ENCODE results near the gene UTS2B. TPM values are rescaled to one million over a fixed set of nuclear protein-coding genes. Genes with fewer than 3 reads are reported as not detected.

Gene UTS2B
- total and polyA plus RNA-seq, 10 of the 15 experiments (the other 5 are each of a cell fraction or from before 2014, with no cell fraction given), result 0.15 to 0.72 (median 0.44) TPM

DNA sequence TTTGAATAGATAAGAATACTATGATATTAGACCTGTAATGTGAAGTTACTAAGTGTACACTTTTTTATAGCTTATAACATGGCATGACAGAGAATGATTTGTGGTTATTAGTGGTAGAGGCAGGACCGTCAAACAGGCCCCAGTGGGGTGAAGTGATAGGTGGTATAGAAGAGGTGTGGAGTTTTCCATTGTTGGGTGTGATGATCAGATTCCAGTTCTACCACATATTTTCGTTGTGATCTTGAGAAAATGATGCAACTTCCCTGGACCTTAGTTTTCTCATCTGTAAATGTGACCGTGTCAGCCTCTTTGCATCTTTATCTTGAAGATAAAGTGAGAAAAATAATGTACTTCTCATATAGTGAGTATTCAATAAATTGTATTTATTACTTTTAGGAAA lies 30.3 kb upstream of the UTS2B start:
- FAIRE-seq, result no peak
- CTCF ChIA-PET, result interaction anchor here (1.1 to 4.2 kb wide), 7 partner anchors 10 to 223 kb away, joined by 3 to 35 read pairs (median 5); no protein-coding TSS in a partner anchor
- no TSS peak for BruUV-seq (replicated peaks)

More for the DNA sequence above, 30.3 kb upstream of the UTS2B start:
- no peaks in the 10 kb centered on the region for H3K27me3 ChIP-seq (replicated peaks in 1 of 2; ENCODE audit: control insufficient read depth in 2 of 2, insufficient read depth in 2 of 2, low read length in 1 of 2)
- peaks cover 6% of the 10 kb centered on the region for H3K79me2 ChIP-seq (ENCODE audit: control insufficient read depth, insufficient read depth, low read length)
- WGBS (ENCODE audit: insufficient coverage, insufficient replicate concordance, low lambda C conversion rate, missing lambda C conversion rate), result 66% methylated on average over 3 of the region's 3 CpGs
- H3K4me2 ChIP-seq (ENCODE audit: control insufficient read depth, insufficient read depth), result no peak overlapping the region
- no peak overlapping the region for H3K9ac ChIP-seq (ENCODE audit: control insufficient read depth, insufficient read depth, low read length)
- no peaks in the 10 kb centered on the region for H3K9me3 ChIP-seq (replicated peaks; ENCODE audit: control insufficient read depth, insufficient read depth, low read length)
- ATAC-seq (no peak), DNase-seq (ENCODE audit: low read depth, low spot score) (no peak)
- H3K4me1 ChIP-seq (ENCODE audit: control insufficient read depth, insufficient read depth, low read length), result peaks cover 17% of the 10 kb centered on the region
- TF ChIP-seq NRF1 (conservative IDR thresholded peaks at IDR 0.05; ENCODE audit: low read depth, low read length) (no peak), FOXK2 (IDR thresholded peaks at IDR 0.05) (no peak), SUZ12 (IDR thresholded peaks at IDR 0.05; ENCODE audit: unreplicated experiment) (no peak), MTA3 (IDR thresholded peaks at IDR 0.05; ENCODE audit: borderline replicate concordance, low read length) (no peak), STAT3 (IDR thresholded peaks at IDR 0.05; ENCODE audit: low read depth, low read length) (no peak), SIX5 (IDR thresholded peaks at IDR 0.05; ENCODE audit: low read depth, low read length, severe bottlenecking) (no peak)
- TF ChIP-seq, protein P1, sequence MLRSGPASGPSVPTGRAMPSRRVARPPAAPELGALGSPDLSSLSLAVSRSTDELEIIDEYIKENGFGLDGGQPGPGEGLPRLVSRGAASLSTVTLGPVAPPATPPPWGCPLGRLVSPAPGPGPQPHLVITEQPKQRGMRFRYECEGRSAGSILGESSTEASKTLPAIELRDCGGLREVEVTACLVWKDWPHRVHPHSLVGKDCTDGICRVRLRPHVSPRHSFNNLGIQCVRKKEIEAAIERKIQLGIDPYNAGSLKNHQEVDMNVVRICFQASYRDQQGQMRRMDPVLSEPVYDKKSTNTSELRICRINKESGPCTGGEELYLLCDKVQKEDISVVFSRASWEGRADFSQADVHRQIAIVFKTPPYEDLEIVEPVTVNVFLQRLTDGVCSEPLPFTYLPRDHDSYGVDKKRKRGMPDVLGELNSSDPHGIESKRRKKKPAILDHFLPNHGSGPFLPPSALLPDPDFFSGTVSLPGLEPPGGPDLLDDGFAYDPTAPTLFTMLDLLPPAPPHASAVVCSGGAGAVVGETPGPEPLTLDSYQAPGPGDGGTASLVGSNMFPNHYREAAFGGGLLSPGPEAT (IDR thresholded peaks at IDR 0.05; ENCODE audit: low read depth), result no peak
- TF ChIP-seq, protein P2, sequence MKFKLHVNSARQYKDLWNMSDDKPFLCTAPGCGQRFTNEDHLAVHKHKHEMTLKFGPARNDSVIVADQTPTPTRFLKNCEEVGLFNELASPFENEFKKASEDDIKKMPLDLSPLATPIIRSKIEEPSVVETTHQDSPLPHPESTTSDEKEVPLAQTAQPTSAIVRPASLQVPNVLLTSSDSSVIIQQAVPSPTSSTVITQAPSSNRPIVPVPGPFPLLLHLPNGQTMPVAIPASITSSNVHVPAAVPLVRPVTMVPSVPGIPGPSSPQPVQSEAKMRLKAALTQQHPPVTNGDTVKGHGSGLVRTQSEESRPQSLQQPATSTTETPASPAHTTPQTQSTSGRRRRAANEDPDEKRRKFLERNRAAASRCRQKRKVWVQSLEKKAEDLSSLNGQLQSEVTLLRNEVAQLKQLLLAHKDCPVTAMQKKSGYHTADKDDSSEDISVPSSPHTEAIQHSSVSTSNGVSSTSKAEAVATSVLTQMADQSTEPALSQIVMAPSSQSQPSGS (IDR thresholded peaks at IDR 0.05; ENCODE audit: low read length), result no peak
- intact Hi-C loops (cut with micrococcal nuclease; ENCODE audit: unreplicated experiment), result no loop called here
- in situ Hi-C loops (cut with MboI), result no loop called here
- H3K4me3 ChIP-seq, result no peak overlapping the region
- H2AFZ ChIP-seq (ENCODE audit: control insufficient read depth, low read depth, low read length), result no peak overlapping the region
- no peaks in the 10 kb centered on the region for H4K20me1 ChIP-seq (ENCODE audit: control insufficient read depth, insufficient read depth)
- SMC1A ChIA-PET (ENCODE audit: uncharacterized antibody, unreplicated experiment), result interaction anchor here (0.7 to 11.9 kb wide), 12 partner anchors 9 to 1059 kb away, joined by 3 to 208 read pairs (median 9); partner anchors contain the start of gene UTS2B
- POLR2A ChIA-PET, result interaction anchor here (2.2 to 2.8 kb wide), 3 partner anchors 13 to 28 kb away, joined by 9 to 12 read pairs (median 11); no protein-coding TSS in a partner anchor
- RAD21 ChIA-PET (ENCODE audit: unreplicated experiment), result interaction anchor here (0.9 to 9.9 kb wide), 5 partner anchors 21 to 123 kb away, joined by 3 to 108 read pairs (median 25); no protein-coding TSS in a partner anchor
- no peak overlapping the region for H3K27ac ChIP-seq (ENCODE audit: control insufficient read depth, insufficient read depth)
- peaks cover 14 to 15% of the 10 kb centered on the region in 2 experiments for H3K36me3 ChIP-seq (ENCODE audit: control insufficient read depth in 2 of 2, insufficient read depth in 2 of 2, low read length in 1 of 2)
